ENCODE data around the gene CNTNAP1. TPM values are rescaled to one million over a fixed set of nuclear protein-coding genes. Genes with fewer than 3 reads are reported as not detected.

CNTNAP1 gene
- total RNA-seq, 5 donors from 2014 or later (not counting 1 experiment from before 2014, with no cell fraction given): 2.2 to 18.3 (median 3.0) TPM

DNA sequence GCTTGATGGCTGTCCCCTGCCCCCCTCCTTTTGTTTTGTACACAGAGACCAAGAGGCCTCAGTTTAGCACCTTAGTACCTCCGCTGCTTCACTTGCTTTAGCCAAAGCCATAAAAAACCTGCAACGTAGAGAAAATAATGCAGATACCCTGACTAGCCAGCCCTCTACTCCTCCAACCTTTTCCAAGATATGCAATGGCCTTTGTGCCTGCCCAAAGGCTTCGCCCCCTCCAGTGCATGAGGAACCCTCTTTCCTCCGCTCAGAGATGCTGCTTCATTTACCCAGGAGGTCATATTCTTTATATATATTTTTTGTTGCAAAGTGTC lies 17.0 kb downstream of the CNTNAP1 start:
- no peak overlapping the region for H3K27ac Mint-ChIP-seq
- DNase-seq (no peak), ATAC-seq (replicated peaks in 1 of 4) (no peak)
- no peak overlapping the region for H3K4me3 Mint-ChIP-seq
- ChIA-PET CTCF (interaction anchor here in 1 of 2 donors (0.6 kb wide), 1 partner anchor 271 kb away, joined by 3 read pairs; no protein-coding TSS in a partner anchor), POLR2A (no interaction called here)
- WGBS (ENCODE audit: insufficient coverage): 94% methylated on average over 2 of the region's 4 CpGs
- Histone ChIP-seq H3K4me1 (ENCODE audit: control insufficient read depth in 1 of 2, extremely low read depth in 1 of 2, insufficient read depth in 2 of 2, low read length in 2 of 2) (peaks cover 0 to under 1% of the 10 kb centered on the region in 2 experiments), H3K27me3 (replicated peaks in 1 of 2; ENCODE audit: control insufficient read depth in 2 of 2, extremely low read depth in 1 of 2, insufficient read depth in 2 of 2, low read length in 1 of 2) (no peaks in the 10 kb centered on the region), H3K36me3 (ENCODE audit: control insufficient read depth in 2 of 2, extremely low read depth in 1 of 2, insufficient read depth in 1 of 2, low read length in 1 of 2) (peaks cover 15 to 43% of the 10 kb centered on the region in 2 donors), H3K27ac (ENCODE audit: low read length) (no peak overlapping the region), H3K4me3 (ENCODE audit: control insufficient read depth in 1 of 2, extremely low read depth in 1 of 2, low read length in 1 of 2) (no peak overlapping the region), H3K9me3 (no peaks in the 10 kb centered on the region)
- no peaks in the 10 kb centered on the region for H3K9me3 Mint-ChIP-seq
- peaks cover 0 to 3% (median under 1%) of the 10 kb centered on the region in 3 donors for H3K4me1 Mint-ChIP-seq
- H3K36me3 Mint-ChIP-seq: peaks cover 45% of the 10 kb centered on the region
- no peaks in the 10 kb centered on the region for H3K27me3 Mint-ChIP-seq

DNA sequence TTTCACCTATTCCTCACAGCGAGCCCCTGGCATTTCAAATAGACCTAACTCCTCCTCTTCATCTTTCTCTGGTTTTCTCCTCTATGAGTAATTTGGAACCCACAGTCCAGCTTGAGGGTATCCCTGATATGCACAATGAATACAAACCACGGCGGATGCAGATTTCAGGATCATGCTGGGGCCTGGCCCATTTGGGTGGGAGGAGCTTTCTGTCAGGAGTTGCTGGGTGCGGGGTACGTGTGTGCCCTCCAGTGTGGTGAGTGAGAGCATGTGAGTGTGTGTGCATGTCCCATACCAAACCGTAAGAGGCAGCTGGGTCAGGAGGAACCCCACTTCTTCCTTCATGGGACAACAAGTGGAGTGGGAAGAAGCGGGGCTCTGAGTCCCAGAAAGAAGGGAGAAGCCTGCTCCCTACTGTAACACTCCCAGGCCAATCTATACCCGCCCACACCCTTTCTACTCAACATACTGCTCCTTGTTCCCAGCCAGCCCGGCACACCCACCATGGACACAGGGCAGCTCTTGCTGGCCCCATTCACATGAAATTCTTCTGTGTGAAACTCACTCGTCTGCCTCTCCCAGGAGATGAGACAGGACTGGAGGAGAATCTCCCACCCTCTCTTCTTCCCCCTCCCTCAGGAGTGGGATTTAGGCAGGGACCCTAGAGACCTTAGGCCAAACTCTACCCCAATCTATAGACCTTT lies 18.4 kb downstream of the CNTNAP1 start:
- CTCF ChIA-PET: no interaction called here

DNA sequence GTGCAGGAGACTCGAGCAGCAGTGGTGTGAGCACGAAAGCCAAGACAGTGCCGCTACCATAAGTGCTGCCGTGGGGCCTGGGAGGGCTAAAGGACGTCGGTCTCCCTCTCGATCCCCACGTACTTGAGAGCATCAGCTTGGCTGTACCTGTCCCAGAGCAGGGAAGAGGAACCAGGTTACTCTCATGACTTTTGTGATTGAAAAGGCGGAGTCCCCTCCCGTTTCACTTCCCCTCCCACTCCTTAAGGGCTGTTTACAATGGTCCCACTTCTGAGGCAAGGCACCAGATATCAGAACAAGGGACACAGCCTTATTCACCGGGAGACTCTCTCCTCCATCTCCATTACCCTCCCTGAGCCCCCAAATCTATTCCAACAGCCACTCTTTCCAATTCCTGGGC lies 20.1 kb downstream of the CNTNAP1 start:
- DNase-seq: no peak
- peaks cover 22 to 27% (median 22%) of the 10 kb centered on the region in 3 donors for H3K4me1 Mint-ChIP-seq
- ChIA-PET CTCF (no interaction called here), POLR2A (no interaction called here)
- Histone ChIP-seq H3K27ac (ENCODE audit: low read length) (no peak overlapping the region), H3K4me3 (ENCODE audit: control insufficient read depth in 1 of 2, extremely low read depth in 1 of 2, low read length in 1 of 2) (no peak overlapping the region), H3K9me3 (no peaks in the 10 kb centered on the region), H3K36me3 (ENCODE audit: control insufficient read depth in 2 of 2, extremely low read depth in 1 of 2, insufficient read depth in 1 of 2, low read length in 1 of 2) (peaks cover 17 to 67% of the 10 kb centered on the region in 2 donors), H3K4me1 (ENCODE audit: control insufficient read depth in 1 of 2, extremely low read depth in 1 of 2, insufficient read depth in 2 of 2, low read length in 2 of 2) (peaks cover 0 to 30% of the 10 kb centered on the region in 2 experiments), H3K27me3 (replicated peaks in 1 of 2; ENCODE audit: control insufficient read depth in 2 of 2, extremely low read depth in 1 of 2, insufficient read depth in 2 of 2, low read length in 1 of 2) (no peaks in the 10 kb centered on the region)
- ATAC-seq (replicated peaks in 1 of 4): no peak
- H3K27ac Mint-ChIP-seq: no peak overlapping the region
- no peak overlapping the region for H3K4me3 Mint-ChIP-seq
- 100% methylated on average over 11 of the region's 11 CpGs for WGBS (ENCODE audit: insufficient coverage)
- no peaks in the 10 kb centered on the region for H3K9me3 Mint-ChIP-seq
- H3K36me3 Mint-ChIP-seq: peaks cover 60% of the 10 kb centered on the region
- no peaks in the 10 kb centered on the region for H3K27me3 Mint-ChIP-seq

More for the DNA sequence above, 18.4 kb downstream of the CNTNAP1 start:
- POLR2A ChIA-PET: no interaction called here
- no peaks in the 10 kb centered on the region for H3K27me3 ChIP-seq (replicated peaks in 1 of 2; ENCODE audit: control insufficient read depth in 2 of 2, extremely low read depth in 1 of 2, insufficient read depth in 2 of 2, low read length in 1 of 2)
- Mint-ChIP-seq H3K4me1 (peaks cover 6 to 11% (median 7%) of the 10 kb centered on the region in 3 donors), H3K27ac (no peak overlapping the region), H3K4me3 (no peak overlapping the region), H3K9me3 (no peaks in the 10 kb centered on the region), H3K27me3 (no peaks in the 10 kb centered on the region), H3K36me3 (peaks cover 53% of the 10 kb centered on the region)
- 93% methylated on average over 3 of the region's 10 CpGs for WGBS (ENCODE audit: insufficient coverage)
- no peaks in the 10 kb centered on the region for H3K9me3 ChIP-seq
- no peak overlapping the region for H3K27ac ChIP-seq (ENCODE audit: low read length)
- H3K4me3 ChIP-seq (ENCODE audit: control insufficient read depth in 1 of 2, extremely low read depth in 1 of 2, low read length in 1 of 2): no peak overlapping the region
- H3K4me1 ChIP-seq (ENCODE audit: control insufficient read depth in 1 of 2, extremely low read depth in 1 of 2, insufficient read depth in 2 of 2, low read length in 2 of 2): peaks cover 0 to 13% of the 10 kb centered on the region in 2 experiments
- H3K36me3 ChIP-seq (ENCODE audit: control insufficient read depth in 2 of 2, extremely low read depth in 1 of 2, insufficient read depth in 1 of 2, low read length in 1 of 2): peaks cover 17 to 56% of the 10 kb centered on the region in 2 donors
- no peak for DNase-seq
- no peak for ATAC-seq (replicated peaks in 1 of 4)

DNA sequence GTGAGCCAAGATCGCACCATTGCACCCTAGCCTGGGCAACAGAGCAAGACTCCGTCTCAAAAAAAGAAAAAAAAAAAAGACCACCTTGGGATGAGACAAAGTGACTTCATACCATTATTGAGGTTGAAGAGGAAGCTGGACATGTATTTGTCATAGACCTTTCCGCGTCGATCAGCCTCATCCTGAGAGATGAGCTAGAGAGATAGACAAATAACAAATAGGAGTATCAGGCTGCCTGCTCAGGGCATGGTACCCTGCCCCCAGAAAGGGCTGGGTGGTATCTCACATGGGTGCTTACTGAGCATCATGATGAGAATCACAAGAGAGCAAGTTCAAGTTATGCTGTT lies 22.1 kb downstream of the CNTNAP1 start:
- no peak overlapping the region for H3K4me3 ChIP-seq (ENCODE audit: control insufficient read depth in 1 of 2, extremely low read depth in 1 of 2, low read length in 1 of 2)
- H3K27ac Mint-ChIP-seq: no peak overlapping the region
- WGBS (ENCODE audit: insufficient coverage): 75% methylated on average over 3 of the region's 5 CpGs
- H3K9me3 ChIP-seq: no peaks in the 10 kb centered on the region
- ChIA-PET CTCF (interaction anchor here in 1 of 2 donors (0.7 kb wide), 2 partner anchors 272 to 689 kb away, joined by 3 to 4 read pairs; no protein-coding TSS in a partner anchor), POLR2A (no interaction called here)
- ATAC-seq (replicated peaks in 1 of 4): no peak
- no peaks in the 10 kb centered on the region for H3K9me3 Mint-ChIP-seq
- DNase-seq: no peak
- H3K36me3 ChIP-seq (ENCODE audit: control insufficient read depth in 2 of 2, extremely low read depth in 1 of 2, insufficient read depth in 1 of 2, low read length in 1 of 2): peaks cover 21 to 85% of the 10 kb centered on the region in 2 donors
- H3K36me3 Mint-ChIP-seq: peaks cover 70% of the 10 kb centered on the region
- peaks cover 29 to 45% (median 37%) of the 10 kb centered on the region in 3 donors for H3K4me1 Mint-ChIP-seq
- no peaks in the 10 kb centered on the region for H3K27me3 Mint-ChIP-seq
- no peaks in the 10 kb centered on the region for H3K27me3 ChIP-seq (replicated peaks in 1 of 2; ENCODE audit: control insufficient read depth in 2 of 2, extremely low read depth in 1 of 2, insufficient read depth in 2 of 2, low read length in 1 of 2)
- no peak overlapping the region for H3K4me3 Mint-ChIP-seq
- no peak overlapping the region for H3K27ac ChIP-seq (ENCODE audit: low read length)
- peaks cover 0 to 38% of the 10 kb centered on the region in 2 experiments for H3K4me1 ChIP-seq (ENCODE audit: control insufficient read depth in 1 of 2, extremely low read depth in 1 of 2, insufficient read depth in 2 of 2, low read length in 2 of 2)

DNA sequence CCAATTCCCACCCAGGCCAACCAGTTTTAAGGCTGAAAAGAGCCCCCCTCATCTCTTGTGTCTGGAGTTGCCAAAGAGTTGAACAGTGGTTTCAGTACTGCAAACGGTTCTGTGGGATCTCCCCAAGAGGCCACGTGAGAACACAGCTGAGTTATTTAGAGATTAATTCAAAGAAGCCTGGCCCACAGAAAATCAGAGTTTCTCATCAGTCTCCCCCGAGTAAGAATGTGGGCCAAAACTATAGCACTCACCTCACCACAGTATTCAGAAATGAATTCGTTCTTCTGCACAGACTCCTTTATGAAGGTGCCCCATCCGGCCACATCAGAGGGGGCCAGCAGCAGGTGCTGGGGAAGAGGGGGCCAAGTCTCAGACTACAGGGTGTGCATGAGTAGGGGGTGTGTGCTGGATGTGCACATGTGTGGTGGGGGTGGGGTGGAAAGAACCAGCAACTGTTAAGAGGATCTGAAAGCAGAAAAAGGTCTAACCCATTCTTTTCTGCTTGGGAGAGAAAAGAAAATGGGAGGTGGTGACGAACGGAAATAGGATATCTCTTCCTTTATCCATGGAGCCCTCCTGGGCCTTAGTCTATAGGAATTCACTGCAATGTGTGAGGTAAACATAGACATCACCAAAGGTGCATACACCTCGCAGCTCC lies 22.6 kb downstream of the CNTNAP1 start:
- WGBS (ENCODE audit: insufficient coverage): 100% methylated on average over 1 of the region's 8 CpGs
- Mint-ChIP-seq H3K4me1 (peaks cover 29 to 45% (median 39%) of the 10 kb centered on the region in 3 donors), H3K27me3 (no peaks in the 10 kb centered on the region), H3K9me3 (no peaks in the 10 kb centered on the region), H3K4me3 (no peak overlapping the region), H3K27ac (no peak overlapping the region), H3K36me3 (peaks cover 74% of the 10 kb centered on the region)
- POLR2A ChIA-PET: no interaction called here
- no peak overlapping the region for H3K27ac ChIP-seq (ENCODE audit: low read length)
- H3K4me1 ChIP-seq (ENCODE audit: control insufficient read depth in 1 of 2, extremely low read depth in 1 of 2, insufficient read depth in 2 of 2, low read length in 2 of 2): peaks cover 0 to 43% of the 10 kb centered on the region in 2 experiments
- no peaks in the 10 kb centered on the region for H3K27me3 ChIP-seq (replicated peaks in 1 of 2; ENCODE audit: control insufficient read depth in 2 of 2, extremely low read depth in 1 of 2, insufficient read depth in 2 of 2, low read length in 1 of 2)
- H3K4me3 ChIP-seq (ENCODE audit: control insufficient read depth in 1 of 2, extremely low read depth in 1 of 2, low read length in 1 of 2): no peak overlapping the region
- H3K9me3 ChIP-seq: no peaks in the 10 kb centered on the region
- peaks cover 19 to 91% of the 10 kb centered on the region in 2 donors for H3K36me3 ChIP-seq (ENCODE audit: control insufficient read depth in 2 of 2, extremely low read depth in 1 of 2, insufficient read depth in 1 of 2, low read length in 1 of 2)
- ATAC-seq (replicated peaks in 1 of 4) (no peak), DNase-seq (no peak)
- CTCF ChIA-PET: interaction anchor here in 1 of 2 donors (0.7 kb wide), 2 partner anchors 272 to 689 kb away, joined by 3 to 4 read pairs; no protein-coding TSS in a partner anchor

DNA sequence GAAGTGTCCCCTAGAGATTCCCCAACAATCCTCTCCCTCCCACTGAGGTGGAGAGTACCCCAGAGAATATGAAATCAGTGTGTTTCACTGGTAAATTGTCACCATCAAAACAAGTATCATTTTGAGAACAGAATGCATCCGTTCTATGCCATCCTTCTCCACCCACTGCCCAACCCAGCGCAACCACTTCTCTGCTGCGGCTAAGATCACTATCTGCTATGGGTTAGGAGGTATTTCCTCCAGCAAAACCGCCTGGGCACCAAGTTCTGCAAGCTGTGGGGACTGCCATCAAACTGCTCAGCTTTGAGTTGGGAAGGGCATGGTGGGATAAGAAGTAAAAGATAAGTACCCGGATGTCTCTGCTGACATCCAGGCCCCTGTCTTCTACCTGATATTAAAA lies 24.4 kb downstream of the CNTNAP1 start:
- POLR2A ChIA-PET: interaction anchor here (0.7 kb wide), 3 partner anchors 30 to 644 kb away, joined by 3 to 9 read pairs (median 3); partner anchors contain the start of gene PLEKHH3 (in 1 of the 2)
- Mint-ChIP-seq H3K4me3 (peak overlapping the region in 2 of 3 donors; percentile 49 to 56), H3K9me3 (no peaks in the 10 kb centered on the region), H3K36me3 (peaks cover 76% of the 10 kb centered on the region), H3K27ac (peak overlapping the region; percentile 49 to 66), H3K27me3 (no peaks in the 10 kb centered on the region), H3K4me1 (peaks cover 29 to 45% (median 39%) of the 10 kb centered on the region in 3 donors)
- CTCF ChIA-PET: interaction anchor here in 1 of 2 donors (0.6 kb wide), 1 partner anchor 60 kb away, joined by 9 read pairs; no protein-coding TSS in a partner anchor
- Histone ChIP-seq H3K4me3 (ENCODE audit: control insufficient read depth in 1 of 2, extremely low read depth in 1 of 2, low read length in 1 of 2) (no peak overlapping the region), H3K9me3 (no peaks in the 10 kb centered on the region), H3K27me3 (replicated peaks in 1 of 2; ENCODE audit: control insufficient read depth in 2 of 2, extremely low read depth in 1 of 2, insufficient read depth in 2 of 2, low read length in 1 of 2) (no peaks in the 10 kb centered on the region), H3K36me3 (ENCODE audit: control insufficient read depth in 2 of 2, extremely low read depth in 1 of 2, insufficient read depth in 1 of 2, low read length in 1 of 2) (peaks cover 14 to 91% of the 10 kb centered on the region in 2 donors), H3K4me1 (ENCODE audit: control insufficient read depth in 1 of 2, extremely low read depth in 1 of 2, insufficient read depth in 2 of 2, low read length in 2 of 2) (peaks cover 0 to 44% of the 10 kb centered on the region in 2 experiments), H3K27ac (ENCODE audit: low read length) (no peak overlapping the region)
- ATAC-seq (replicated peaks in 1 of 4) (peak; percentile 86 to 99 (median 95)), DNase-seq (peak in 32 of 35 experiments; percentile 20 to 71 (median 46))
- WGBS (ENCODE audit: insufficient coverage): no CpG with 5 or more reads among the region's 5 CpGs

Data from T-cell (primary cell).